ENCODE measurements around the gene ZNF620.

- TF ChIP-seq CTCF (conservative IDR thresholded peaks at IDR 0.05) = no peak
- no peak for TF ChIP-seq EZH2 (IDR thresholded peaks at IDR 0.05; ENCODE audit: low read depth)
These were observed 10.4 kb downstream of the ZNF620 start for GRCh38 chr3:40516201-40516600.

Measured in PC-9 (cell line).